Measurements from ENCODE around the gene DOC2B.

- TF ChIP-seq CTCF (conservative IDR thresholded peaks at IDR 0.05; ENCODE audit: low read length) (no peak), EZH2phosphoT487 (IDR thresholded peaks at IDR 0.05; ENCODE audit: borderline replicate concordance, low read depth, low read length) (no peak)
Observed at GRCh38 chr17:207775-208174, 26.3 kb upstream of the DOC2B start.
